ENCODE measurements around the gene CXCL11. TPM values are rescaled to one million over a fixed set of nuclear protein-coding genes. Genes with fewer than 3 reads are reported as not detected.
"Not testable (repeated sequence)": the region's sequence is repeated elsewhere in the genome, so short reads cannot be mapped to it uniquely, and the experiment has no call there.

CXCL11 gene
- polyA plus RNA-seq, 4 donors = 0.17 to 0.38 (median 0.29) TPM

DNA sequence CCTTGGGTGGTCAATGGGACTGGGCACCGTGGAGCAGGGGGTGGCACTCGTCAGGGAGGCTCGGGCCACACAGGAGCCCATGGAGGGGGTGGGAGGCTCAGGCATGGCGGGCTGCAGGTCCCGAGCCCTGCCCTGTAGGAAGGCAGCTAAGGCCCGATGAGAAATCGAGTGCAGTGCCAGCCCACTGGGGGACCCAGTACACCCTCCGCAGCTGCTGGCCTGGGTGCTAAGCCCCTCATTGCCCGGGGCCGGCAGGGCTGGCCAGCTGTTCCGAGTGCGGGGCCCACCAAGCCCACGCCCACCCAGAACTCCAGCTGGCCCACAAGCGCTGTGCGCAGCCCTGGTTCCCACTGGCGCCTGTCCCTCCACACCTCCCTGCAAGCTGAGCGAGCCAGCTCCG, 7.4 kb upstream of the CXCL11 start:
- DNase-seq (ENCODE audit: low read depth in 4 of 4, low spot score in 2 of 4) = not testable (repeated sequence)

GRCh38 chr4:76042241-76042998, 6.5 kb upstream of the CXCL11 start:
- DNase-seq (ENCODE audit: low read depth in 4 of 4, low spot score in 2 of 4) = not testable (repeated sequence)

DNA sequence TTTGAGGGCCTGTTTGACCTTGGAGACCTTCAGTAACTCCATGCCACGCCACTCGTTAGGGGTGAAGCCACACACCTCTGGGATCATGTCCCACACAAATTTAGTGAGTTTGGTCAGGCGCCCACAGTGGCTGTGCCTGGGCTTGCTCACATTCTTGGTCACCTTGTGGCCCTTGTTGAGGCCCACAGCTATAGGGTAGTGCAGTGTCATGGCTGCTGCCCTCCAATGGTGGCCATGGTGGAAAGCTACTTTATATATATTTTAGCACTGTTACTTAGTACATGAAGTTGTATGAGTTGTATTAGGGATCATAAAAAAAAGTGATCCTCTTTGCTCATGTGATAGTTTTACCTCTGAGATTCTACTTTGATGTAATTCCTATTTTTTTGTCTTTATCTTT, 985 bp upstream of the CXCL11 start:
- DNase-seq (ENCODE audit: low read depth in 4 of 4, low spot score in 2 of 4) = no peak

- DNase-seq (ENCODE audit: low read depth in 4 of 4, low spot score in 2 of 4) = no peak
Measured at GRCh38 chr4:76035141-76035540, 729 bp downstream of the CXCL11 start.

DNA sequence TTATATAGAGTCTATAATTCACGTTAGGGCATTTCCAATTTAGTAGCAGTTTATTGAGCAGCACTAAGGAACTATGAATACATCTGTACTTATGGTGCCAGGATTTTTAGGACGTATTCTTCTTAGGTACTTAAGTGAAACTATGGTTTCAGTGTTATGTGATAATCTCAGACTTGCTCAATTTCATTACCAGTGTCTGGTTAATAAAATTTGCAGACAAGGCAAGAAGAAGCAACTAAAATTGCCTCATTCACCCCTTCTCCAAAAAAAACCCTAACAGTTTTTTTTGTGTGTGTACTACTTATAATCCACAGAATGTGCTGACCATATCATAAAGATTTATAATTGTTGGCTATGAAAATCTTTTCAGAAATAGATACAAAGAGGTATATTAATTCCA, 6.6 kb downstream of the CXCL11 start:
- DNase-seq (ENCODE audit: low read depth in 4 of 4, low spot score in 2 of 4) = no peak

DNA sequence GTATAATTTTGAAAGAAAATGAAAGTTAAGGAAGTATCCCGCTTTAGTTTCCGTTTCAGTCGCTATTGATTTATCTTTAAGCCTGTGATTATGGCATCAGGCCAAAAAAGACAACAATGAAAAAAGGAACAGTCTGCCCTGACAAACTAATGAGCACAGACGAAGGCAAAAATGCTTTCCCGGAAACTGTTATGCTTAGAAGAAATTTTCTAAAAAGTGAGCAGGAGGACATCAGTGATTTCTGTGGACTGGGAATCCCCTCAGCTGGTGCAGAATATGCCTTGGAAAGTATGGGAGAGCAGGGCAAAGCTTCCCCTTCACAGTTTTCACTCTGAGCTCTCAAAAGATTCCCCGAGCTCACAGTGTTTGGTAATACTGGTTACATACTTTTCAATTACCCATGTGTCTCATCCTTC, 7.5 kb downstream of the CXCL11 start:
- peak in 1 of 4 donors; percentile 33 for DNase-seq (ENCODE audit: low read depth in 4 of 4, low spot score in 2 of 4)

DNA sequence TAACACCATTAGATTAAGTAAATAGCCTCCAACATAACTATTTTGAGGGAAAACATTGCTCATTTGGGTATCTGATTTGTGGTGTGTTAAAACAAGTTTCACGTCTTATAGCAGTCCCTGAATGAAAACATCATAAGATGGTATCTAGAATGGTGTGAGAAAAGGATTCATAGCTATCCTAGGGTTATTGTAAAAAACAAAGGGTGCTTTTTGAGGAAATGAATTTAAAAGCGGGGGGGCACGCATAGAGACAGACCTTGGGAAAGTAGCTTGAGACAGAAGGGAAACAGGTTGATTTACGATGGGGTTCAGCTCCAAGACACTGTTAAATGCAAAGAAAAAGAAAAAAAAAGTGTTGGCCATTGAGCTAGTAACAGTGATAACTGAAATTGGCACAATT, 11.8 kb downstream of the CXCL11 start:
- no peak for DNase-seq (ENCODE audit: low read depth in 4 of 4, low spot score in 2 of 4)

- no peak for DNase-seq (ENCODE audit: low read depth in 4 of 4, low spot score in 2 of 4)
Measured at GRCh38 chr4:76023389-76023788, 12.5 kb downstream of the CXCL11 start, which contains the start of gene CXCL10. Gene CXCL10, minus strand, starts transcription at chr4:76023497. Its CDS starts 66 bp downstream, at chr4:76023431.

- DNase-seq (ENCODE audit: low read depth in 4 of 4, low spot score in 2 of 4) = no peak
Measured at GRCh38 chr4:76022677-76023076, 13.2 kb downstream of the CXCL11 start.

- DNase-seq (ENCODE audit: low read depth in 4 of 4, low spot score in 2 of 4) = no peak
Measured at GRCh38 chr4:76022031-76022430, 13.8 kb downstream of the CXCL11 start.

DNA sequence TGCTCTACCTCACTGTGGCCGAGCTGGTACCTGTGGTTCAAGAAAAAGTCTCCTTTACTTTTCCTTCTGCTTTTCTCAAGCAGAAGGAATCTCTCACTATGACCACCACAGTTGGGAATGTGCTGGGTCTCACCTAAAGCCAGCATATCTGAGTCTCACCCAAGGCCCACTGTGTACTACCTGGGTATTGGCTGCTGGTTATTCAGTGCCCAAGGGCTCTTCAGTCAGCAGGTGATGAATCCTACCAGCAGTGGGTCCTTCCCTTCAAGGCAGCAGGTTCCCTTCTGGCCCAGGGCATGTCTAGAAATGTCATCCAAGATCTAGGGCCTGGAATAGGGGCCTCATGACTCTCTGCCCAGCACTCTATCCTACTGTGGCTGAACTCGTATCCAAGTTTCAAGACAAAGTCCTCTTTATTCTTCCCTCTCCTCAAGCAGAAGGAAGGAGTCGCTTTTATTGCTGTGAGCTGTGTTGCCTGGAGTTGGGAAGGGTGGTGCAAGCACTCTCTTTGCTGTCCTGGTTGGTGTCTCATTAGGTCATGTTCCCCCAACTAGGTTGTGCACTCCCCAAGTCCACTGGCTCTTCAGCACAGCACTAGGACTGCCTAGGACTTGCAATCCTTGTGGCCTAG, 18.7 kb downstream of the CXCL11 start:
- DNase-seq (ENCODE audit: low read depth in 4 of 4, low spot score in 2 of 4) = no peak

- no peak for DNase-seq (ENCODE audit: low read depth in 4 of 4, low spot score in 2 of 4)
Measured at GRCh38 chr4:76016393-76016792, 19.5 kb downstream of the CXCL11 start.

DNA sequence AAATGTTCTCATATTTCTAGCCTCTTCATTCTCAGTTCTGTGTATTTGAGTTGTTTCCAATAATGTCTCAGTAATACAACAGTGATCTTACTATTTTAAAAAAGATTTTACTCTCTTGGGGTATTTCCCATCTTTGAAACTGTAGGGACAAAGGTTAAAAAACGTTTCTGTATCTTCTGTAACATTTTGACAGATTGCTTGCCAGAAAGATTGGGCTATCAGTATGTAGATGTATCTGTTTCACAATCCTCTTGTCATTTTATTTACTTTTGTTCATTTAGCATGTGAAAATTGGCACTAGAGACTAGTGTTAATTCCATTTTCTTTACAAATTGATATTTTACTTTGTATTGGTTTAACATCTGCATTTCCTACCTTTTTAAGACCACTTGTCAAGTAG, 22.3 kb downstream of the CXCL11 start:
- DNase-seq (ENCODE audit: low read depth in 4 of 4, low spot score in 2 of 4) = no peak

DNA sequence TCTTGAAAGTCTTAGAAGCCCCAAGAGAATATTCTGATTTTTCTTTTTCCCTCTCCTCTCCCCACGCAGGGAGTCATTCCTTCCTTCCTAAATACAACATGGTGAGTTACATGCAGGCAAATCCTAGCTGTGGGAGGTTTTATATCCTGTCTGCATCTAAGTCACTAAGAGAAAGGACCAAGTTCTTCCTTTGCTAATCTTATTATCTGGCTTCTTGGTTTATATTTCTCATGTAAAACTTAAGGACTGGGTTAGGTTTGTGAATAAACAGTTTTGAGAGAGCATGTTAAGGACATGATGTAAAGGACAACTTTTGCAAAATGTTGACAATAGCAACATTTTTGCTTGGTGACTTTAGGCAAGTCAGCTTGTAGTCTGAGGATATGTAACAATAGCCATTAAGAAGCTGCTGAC, 23.5 kb downstream of the CXCL11 start:
- DNase-seq (ENCODE audit: low read depth in 4 of 4, low spot score in 2 of 4) = no peak

GRCh38 chr4:76011700-76012387, 24.0 kb downstream of the CXCL11 start:
- DNase-seq (ENCODE audit: low read depth in 4 of 4, low spot score in 2 of 4) = no peak

GRCh38 chr4:76011018-76011670, 24.7 kb downstream of the CXCL11 start:
- no peak for DNase-seq (ENCODE audit: low read depth in 4 of 4, low spot score in 2 of 4)

DNA sequence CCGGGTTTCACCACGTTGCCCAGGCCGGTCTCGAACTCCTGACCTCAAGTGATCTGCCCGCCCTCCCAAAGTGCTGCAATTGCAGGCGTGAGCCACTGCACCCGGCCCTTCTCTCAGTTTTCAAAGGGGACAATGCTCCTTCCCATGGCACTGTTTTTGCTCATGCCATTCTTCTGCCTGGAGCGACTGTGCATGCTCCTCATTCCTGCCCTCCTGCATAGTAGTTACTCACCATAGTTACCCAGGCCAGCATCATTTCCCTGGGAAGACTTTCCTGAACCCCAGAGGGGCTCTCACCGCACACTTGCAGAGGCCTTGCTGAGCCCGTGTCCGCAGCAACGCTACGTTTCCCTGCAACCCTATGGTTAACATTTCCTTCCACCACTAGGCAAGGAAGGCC, 25.3 kb downstream of the CXCL11 start:
- no peak for DNase-seq (ENCODE audit: low read depth in 4 of 4, low spot score in 2 of 4)

DNA sequence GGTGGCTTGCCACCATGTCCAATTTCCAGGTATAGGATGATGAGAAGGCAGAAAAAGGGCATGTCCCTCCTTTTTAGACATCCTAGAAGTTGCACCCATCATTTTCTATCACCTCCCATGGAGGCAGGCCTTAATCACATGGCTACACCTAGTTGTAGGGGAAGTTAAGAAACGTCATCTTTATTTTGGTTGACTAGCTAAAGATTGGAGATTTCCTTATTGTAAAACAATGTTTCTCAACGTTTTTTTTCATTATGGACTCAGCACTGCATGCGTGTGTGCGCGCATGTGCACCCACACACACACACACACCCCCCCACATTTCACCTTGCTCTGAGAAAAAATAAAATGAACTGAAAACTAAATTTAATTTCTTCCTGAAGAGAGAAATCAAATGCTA, 26.6 kb downstream of the CXCL11 start:
- DNase-seq (ENCODE audit: low read depth in 4 of 4, low spot score in 2 of 4) = no peak

DNA sequence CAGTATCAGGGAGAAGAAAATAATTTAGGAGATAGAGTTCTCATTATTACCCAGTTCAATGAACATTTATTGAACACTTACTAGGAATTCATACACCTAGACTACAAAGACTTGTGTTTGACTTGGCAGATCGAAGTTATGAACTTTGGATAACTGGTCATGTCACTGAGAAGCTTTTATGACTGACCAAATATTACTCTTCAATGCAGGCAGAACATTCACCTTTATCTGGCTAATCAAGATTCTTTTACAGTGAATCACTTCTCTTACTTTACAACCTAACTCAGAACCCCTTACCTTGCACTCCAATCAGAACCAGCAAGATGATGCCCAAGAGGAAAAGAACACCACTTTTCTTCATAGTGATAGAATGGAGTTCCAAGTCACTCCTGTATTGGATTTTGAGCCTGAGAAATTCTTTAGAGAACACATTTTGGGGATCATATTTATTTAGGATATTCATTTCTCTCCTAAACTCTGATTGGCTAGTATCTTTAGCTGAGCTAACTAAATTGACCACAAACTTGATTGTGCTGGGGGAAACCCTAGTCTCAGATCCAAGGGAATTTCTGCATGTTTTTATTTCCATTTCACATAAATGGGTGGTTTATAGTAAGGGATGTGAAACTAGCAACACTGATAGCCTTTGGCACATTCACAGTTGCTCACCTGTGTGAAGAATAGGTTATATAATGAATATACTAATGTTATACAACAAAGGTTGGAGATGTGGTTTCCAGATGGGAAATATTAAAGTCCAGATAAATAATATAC, 28.6 kb downstream of the CXCL11 start, which contains the start of gene CXCL9:
CXCL9 (minus strand) TSS at position 421 of the 774 bp plus-strand sequence; CDS start at position 361, 60 bp downstream.
- DNase-seq (ENCODE audit: low read depth in 4 of 4, low spot score in 2 of 4) = no peak

- DNase-seq (ENCODE audit: low read depth in 4 of 4, low spot score in 2 of 4) = no peak
Measured at GRCh38 chr4:76003620-76004019, 32.2 kb downstream of the CXCL11 start.

Data from left renal cortex interstitium (tissue), 4 donors.